Right lobe of liver (tissue), 4 donors: ENCODE results near the gene CSTB.

Experiments
- POLR2A ChIP-seq: fragments of 450-650 bp; IDR thresholded peaks from one replicate; pipeline ENCODE4 v1.6.1; 2017; ENCODE audit warnings: antibody characterized with exemption, mild to moderate bottlenecking
- TF ChIP-seq, protein P1 (sequence below), 4 donors: fragments of 200-600 bp in 3 of 4; fragments of 450-650 bp in 1 of 4; IDR thresholded peaks; one replicate each; pipeline versions ENCODE4 v1.5.1 to v1.8.0; 2016 to 2022; ENCODE audit warnings: antibody characterized with exemption in 4 of 4, mild to moderate bottlenecking in 2 of 4
- donor health status: DM: no; HTN: no; CAD: no.
- donor health status: DM: no; HTN: no; CAD: no.
- donor health status: DM: no; HTN: yes; CAD: no.

DNA sequence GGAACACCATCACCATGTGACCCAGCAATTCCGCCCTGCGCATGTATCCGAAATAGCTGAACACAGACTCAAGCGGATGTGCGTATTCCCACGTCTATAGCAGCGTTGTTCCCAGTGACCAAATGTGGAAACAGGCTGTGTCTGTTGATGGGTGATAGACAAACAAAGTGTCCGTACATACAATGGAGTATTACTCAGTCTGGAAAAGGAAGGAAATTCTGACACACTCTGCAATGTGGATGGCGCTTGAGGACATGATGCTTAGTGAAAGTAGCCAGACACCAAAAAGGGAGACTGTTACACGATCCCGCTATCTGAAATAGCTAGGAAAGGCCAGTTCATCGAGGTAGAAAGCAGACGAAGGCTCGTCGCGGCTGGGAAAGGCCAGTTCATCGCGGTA is 31.4 kb downstream of the CSTB start:
- TF ChIP-seq, protein P1, sequence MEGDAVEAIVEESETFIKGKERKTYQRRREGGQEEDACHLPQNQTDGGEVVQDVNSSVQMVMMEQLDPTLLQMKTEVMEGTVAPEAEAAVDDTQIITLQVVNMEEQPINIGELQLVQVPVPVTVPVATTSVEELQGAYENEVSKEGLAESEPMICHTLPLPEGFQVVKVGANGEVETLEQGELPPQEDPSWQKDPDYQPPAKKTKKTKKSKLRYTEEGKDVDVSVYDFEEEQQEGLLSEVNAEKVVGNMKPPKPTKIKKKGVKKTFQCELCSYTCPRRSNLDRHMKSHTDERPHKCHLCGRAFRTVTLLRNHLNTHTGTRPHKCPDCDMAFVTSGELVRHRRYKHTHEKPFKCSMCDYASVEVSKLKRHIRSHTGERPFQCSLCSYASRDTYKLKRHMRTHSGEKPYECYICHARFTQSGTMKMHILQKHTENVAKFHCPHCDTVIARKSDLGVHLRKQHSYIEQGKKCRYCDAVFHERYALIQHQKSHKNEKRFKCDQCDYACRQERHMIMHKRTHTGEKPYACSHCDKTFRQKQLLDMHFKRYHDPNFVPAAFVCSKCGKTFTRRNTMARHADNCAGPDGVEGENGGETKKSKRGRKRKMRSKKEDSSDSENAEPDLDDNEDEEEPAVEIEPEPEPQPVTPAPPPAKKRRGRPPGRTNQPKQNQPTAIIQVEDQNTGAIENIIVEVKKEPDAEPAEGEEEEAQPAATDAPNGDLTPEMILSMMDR (IDR thresholded peaks at IDR 0.05): no peak
- TF ChIP-seq POLR2A: no peak
